Glomerular endothelial cell (primary cell): ENCODE data around the gene HPCAL1. TPM values are rescaled to one million over a fixed set of nuclear protein-coding genes. Genes with fewer than 3 reads are reported as not detected.

Source experiments
- DNase-seq: peaks from one replicate; pipeline ENCODE4 v3.0.0-alpha.2; 2011; ENCODE audit warnings: low read depth, low spot score; ENCODE audit errors: extremely low read depth
- total RNA-seq: library from RNA; depleted of rRNA; stranded (reverse); fragments of >200 nt; gene quantifications from 2 replicates; pipeline ENCODE4 v1.2.3, GENCODE V29; 2015

HPCAL1 gene
- total RNA-seq, 1 donor from 2014 or later, result 114 TPM

DNA sequence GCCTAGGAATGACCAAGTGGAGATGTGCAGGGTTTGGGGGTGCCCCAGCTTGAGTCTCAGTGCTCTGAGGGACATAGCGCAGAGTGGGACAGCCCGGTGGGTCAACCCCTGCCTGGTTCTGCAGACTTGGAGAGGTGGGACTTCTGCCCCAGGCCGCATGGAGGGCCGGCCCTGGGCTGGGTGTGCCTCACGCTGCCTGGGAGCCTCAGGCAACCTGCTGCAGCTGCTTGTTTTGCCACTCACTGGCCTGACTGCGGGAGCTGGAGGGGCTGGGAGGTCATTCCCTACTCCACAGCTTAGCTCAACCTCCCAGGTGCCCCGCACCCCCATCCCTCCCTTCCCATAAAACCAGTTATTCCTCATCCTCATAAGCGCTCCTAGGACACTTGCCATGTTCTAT lies 112.3 kb downstream of the HPCAL1 start:
- no peak for DNase-seq

DNA sequence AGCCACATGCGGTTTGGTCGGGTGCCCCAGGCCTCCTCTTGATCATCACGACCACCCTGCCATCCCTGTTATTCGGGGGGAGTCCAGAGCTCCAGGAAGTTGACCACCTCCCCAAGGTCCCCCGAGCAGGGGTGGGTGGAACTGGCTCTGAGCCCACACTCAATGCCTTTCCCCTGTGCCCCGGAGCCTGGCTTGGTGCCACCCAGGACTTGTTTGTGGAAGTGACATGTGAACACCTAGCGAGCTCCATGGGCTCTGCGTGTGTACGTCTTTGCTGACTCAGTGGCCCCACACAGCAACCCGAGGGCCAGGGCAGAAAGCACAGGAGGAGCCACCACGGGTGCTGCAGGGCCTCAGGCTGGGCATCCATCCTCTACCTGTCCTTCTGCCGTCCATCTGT lies 112.9 kb downstream of the HPCAL1 start:
- DNase-seq, result no peak

DNA sequence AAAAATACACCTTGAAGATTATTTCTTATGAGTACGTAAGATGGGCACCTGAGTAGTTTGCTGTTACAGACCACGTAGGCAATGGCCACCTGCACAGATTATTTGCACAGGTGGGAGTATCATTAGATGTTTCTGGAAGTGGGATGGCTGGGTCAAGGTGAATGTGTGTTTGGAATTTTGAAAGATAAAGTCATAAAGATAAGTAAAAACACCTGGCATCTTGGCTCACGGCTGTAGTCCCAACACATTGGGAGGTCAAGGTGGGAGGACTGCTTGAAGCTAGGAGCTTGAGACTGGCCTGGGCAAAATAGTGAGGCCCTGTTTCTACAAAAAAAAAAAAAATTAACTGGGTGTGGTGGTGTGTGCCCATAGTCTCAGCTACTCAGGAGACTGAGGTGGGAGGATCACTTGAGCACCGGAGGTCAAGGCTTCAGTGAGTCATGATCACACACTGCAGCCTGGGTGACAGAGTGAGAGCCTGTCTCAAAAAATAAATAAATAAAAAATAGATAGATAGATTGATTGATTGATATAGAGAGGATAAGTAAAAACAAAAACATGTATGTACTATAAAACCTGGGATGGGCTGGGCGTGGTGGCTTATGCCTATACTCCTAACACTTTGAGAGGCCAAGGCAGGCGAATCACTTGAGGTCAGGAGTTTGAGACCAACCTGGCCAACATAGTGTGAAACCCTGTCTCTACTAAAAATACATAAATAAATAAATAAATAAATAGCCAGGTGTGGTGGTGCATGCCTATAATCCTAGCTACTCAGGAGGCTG lies 115.0 kb downstream of the HPCAL1 start:
- no peak for DNase-seq

DNA sequence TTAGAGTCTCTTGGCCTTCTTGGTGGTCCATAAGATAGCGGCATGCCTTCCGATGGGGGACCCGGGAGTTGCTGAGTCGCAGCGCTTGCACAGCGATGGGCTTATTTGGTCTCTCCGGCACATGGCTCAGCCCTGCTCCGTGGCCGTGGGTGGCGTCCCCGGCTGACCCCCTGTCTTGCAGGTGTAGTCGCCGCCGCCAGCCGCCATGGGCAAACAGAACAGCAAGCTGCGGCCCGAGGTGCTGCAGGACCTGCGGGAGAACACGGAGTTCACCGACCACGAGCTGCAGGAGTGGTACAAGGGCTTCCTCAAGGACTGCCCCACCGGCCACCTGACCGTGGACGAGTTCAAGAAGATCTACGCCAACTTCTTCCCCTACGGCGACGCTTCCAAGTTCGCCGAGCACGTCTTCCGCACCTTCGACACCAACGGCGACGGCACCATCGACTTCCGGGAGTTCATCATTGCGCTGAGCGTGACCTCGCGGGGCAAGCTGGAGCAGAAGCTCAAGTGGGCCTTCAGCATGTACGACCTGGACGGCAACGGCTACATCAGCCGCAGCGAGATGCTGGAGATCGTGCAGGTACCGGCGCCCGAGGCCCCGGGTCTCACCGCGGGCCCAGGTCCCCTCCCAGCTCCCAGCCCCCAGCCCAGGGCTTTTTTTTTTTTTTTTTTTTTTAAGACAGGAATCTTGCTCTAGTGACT lies 117.0 kb downstream of the HPCAL1 start:
- DNase-seq, result no peak

DNA sequence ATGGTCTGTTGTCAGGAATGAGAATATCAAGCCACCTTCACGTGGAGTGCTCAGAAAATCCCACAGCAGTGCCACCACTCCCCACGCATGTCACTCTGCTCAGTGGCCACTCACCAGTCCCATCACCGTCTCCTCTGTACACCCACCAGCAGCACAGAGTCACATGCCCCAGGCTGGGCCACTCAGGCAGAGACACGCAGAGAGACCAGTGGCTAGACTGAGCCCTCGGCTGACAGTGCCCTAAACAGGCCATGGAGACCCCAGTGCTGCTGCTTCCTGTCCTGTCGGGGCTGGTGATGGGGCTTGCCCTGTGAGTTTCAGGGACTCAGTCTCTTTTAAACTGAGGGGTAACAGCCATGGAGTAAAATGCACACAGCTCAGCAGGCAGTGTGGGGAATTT lies 119.5 kb downstream of the HPCAL1 start:
- no peak for DNase-seq

DNA sequence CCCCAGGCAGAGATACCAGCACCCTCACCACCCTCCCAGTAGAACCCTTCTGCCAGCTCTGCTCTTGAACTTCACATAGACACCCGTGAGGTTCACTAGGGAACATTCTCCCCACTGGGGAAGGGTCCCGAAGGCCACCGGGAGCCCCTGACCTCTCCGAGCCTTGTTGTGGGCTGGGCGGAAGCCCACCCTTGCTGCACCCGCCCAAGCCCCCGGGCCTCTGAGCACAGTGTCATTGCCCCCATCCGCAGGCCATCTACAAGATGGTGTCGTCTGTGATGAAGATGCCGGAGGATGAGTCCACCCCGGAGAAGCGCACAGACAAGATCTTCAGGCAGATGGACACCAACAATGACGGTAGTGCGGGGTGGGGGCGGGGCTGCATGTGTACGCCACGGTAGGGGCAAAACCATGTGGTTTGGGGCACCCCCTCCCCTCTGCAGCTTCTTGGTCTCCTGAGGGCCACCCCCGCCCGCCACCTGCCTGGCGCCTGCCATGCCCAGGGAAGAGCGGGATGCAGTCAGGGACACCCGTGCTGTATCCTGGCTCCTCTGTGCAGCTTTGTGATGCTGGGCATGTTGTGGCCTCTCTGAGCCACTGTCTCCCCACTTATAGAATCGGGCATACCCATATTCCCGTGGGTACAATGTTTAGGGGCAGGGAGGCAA lies 120.2 kb downstream of the HPCAL1 start:
- no peak for DNase-seq

DNA sequence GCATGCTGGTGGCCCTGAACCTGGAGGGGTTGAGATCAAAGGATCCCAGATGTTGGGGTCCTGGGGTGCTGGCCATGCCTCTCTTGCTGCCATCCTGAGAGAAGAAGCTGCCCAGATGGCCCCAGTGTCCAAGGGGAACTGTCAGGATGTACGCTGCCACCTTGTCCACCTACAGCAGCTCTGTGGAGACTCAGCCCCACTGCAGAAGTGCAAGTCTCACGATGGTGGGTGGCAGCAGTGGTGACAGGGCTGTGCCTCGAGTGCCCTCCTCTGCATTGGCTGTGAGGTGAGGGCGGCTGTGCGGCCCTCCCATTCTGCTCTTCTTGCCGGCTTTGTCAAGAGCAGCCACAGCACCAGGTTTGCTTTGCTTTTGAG lies 120.7 kb downstream of the HPCAL1 start:
- no peak for DNase-seq

DNA sequence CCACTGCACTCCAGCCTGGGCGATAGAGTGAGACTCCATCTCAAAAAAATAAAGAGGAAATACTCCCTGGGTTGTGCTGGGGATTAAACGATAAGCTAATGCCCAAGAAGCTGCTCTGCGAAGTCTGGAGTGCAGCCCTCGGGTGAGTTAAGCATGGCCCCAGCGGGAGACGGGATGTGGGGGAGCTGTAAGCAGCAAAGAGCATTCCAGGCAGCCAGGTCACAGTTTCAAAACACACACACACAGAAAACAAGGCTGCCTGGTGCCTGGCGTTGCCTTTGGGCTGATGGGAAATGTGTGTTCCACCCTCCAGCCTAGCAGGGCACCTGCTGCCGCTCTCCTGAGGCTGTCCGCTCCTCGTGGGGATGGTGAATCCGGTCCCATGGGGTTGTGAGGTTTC lies 121.3 kb downstream of the HPCAL1 start:
- no peak for DNase-seq

DNA sequence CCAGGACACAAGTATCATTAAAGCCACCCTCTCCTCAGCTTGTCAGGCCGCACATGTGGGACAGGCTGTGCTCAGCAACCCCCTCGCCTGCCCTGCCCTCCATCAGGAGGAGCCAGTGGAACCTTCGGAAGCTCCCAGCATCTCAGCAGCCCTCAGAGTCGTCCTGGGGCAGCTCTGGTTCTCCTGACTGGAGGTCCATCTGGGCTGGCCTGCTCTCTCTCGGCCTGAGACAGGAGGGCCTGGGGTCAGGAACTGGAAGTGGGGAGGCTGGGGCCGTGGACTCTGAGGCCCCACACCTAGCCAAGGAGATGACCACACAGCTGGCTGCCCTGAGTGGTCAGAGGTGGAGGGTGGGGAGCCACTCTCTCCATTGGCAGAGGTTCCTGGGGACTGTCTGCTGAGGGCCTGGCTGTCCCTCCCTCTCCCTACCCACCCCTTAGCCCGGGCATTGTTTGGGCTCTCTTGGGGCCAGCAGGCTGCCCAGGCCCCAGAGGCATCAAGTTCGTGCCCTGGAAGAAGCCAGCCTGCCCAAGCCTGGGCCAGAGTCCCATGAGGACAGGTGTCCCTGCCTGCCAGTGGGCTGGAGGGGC lies 122.3 kb downstream of the HPCAL1 start:
- DNase-seq, result no peak

DNA sequence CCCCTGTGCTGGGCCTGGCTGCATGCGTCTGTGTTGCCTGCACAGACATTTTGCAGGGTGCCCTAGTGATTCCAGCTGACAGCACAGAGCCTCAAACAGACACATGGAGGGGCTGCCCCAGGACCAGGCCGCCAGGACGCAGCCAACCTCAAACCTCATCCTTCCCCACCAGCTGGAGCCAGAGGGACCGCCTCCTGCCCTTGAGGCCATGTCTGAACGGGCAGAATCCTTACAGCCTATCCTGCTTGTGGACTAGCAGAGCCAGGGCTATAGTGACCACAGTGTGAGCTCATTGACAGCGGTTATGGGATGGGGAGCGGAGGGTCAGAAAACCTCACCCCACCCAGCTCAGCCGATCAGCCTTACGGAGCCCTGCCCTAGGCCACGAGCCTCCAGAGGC lies 123.0 kb downstream of the HPCAL1 start:
- DNase-seq, result no peak

DNA sequence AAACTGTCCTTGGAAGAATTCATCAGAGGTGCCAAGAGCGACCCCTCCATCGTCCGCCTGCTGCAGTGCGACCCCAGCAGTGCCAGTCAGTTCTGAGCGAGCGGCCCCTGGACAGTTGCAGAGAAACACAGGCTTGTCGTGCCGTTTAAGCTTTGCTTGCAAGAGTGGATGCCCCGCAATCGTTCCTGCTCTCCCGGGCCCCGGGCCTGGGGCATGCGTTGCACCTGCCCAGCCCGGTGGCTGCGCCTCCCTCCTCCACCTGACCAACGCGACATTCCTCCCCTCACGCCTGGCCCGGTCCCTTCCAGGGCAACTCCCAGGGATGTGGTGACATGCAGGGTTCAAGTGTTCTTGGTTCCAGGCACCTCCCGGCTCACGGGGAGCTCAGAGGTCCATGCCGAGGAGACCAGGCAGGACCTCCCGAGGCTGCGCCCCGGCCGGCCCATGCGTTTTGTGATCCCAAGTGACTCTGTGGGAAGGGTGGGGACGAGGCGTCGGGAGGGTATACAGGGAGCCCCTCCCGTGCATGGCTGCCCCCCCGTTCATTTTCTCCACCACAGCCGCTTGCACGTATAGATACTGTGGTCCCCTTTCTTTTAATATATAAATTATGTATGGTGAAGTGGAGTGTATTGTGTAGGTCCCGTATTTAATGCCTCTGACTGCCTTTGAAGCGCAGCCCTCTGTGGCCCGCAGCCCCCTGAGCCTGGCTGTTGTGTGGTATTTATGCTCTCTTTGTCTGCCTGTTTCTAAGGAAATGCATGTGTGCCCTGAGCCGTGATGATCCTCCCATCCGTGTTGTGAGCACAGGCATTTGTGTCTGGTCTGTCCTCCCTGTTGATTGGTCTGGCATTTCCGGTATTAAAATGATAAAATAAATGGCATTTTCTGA lies 124.3 kb downstream of the HPCAL1 start:
- no peak for DNase-seq

DNA sequence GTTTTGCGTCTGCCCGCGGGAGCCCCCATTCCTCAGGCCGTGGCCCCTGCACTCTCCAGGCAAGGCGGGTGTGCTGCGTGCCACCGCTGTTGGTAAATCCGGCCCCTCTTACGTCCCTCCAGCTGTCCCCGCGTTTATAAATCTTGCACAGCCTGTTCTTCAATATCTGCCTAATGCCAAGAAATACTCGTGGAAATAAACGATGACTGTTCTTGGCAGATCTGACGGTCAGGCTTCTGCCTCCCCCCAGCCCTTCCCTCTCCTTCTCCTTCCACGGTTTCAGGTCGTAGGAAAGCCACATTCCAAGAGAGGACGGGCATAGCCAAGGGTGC lies 124.9 kb downstream of the HPCAL1 start:
- no peak for DNase-seq

DNA sequence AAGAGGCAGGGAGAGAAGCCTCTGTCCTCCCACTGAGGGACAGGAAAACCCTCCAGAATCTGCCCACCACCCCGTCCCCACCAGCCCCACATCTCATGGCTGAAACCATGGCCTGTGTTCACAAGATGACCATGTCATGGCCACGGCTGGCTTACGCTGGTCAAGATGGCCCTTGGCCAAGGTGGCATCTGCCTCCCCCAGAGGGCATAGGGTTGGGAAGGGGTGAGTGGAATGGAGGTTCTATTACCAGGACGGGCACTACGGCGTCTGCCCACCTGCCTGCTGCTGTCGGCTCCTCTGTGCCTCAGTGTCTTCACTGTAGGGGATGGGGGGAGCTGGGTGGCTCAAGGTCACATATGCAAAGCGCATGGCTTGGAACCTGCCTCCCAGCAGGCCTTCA lies 125.7 kb downstream of the HPCAL1 start:
- no peak for DNase-seq

DNA sequence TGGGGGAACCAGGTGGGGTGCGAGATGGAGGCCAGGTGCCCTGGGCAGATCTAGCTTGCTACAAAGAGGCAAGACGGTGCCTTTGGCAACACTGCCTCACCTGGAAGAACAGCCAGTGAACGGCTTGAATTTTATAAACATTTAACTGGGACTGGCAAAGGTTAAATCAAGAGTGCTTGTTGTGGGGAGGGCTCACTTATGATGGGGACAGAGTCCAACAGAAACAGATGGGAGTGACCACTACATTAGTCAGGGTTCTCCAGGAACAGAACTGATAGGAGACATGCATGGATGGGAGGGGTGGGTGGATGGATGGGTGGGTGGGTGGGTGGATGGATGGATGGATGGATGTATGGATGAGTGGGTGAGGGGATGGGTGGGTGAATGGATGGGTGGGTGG lies 126.2 kb downstream of the HPCAL1 start:
- no peak for DNase-seq

DNA sequence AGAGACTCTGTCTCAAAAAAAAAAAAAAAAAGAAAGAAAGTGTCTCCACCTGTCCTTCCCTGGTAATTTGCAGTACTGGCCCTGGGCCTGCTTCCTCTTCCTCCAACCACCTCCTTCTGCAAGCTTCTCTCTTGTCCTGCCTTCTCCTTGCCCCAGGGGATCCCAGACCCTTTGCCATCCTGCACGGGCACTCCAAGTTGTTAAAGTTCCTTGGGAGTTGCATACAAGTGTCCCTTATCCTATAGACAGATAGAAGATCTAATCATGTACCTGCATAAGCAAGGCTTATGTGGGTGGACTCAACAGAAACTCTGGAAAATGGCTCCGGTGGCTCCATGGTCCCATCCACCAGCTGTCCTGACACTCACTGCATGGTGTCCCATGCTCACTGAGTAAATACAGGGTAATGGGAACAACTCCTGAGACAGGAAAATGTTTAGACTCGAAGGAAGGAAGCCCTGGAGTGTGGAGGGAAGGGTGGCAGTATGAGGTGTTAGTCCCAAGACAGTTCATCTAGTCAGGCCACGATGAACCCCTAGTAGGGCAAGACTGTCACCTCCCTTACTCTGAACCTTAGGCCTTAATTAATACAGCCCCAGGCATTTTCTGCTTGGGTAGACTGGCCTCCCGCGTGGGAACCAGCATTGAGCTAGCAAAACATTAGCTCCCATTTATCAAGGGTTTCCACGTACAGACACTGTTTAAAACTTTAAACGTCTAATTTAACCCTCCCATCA lies 128.3 kb downstream of the HPCAL1 start:
- no peak for DNase-seq

DNA sequence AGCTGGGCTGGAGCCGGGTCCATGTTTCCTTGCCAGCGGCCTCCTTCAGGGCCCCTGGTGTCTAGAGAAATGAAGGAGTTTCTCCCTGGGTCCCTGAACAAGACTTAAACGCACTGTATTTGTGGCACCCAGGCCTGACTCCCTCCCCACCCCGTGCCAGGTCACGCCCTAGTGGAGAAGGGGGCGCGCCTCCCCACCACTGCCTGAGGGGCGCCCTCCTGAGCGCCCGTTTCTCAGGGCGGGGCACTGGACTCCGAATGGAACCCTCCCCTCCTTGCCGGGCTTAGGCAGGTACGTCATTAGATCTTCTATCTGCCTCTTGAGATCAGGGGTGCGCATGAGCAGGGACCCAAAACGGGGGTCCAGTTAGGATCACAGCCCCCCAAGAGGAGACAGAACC lies 129.1 kb downstream of the HPCAL1 start:
- DNase-seq, result no peak

DNA sequence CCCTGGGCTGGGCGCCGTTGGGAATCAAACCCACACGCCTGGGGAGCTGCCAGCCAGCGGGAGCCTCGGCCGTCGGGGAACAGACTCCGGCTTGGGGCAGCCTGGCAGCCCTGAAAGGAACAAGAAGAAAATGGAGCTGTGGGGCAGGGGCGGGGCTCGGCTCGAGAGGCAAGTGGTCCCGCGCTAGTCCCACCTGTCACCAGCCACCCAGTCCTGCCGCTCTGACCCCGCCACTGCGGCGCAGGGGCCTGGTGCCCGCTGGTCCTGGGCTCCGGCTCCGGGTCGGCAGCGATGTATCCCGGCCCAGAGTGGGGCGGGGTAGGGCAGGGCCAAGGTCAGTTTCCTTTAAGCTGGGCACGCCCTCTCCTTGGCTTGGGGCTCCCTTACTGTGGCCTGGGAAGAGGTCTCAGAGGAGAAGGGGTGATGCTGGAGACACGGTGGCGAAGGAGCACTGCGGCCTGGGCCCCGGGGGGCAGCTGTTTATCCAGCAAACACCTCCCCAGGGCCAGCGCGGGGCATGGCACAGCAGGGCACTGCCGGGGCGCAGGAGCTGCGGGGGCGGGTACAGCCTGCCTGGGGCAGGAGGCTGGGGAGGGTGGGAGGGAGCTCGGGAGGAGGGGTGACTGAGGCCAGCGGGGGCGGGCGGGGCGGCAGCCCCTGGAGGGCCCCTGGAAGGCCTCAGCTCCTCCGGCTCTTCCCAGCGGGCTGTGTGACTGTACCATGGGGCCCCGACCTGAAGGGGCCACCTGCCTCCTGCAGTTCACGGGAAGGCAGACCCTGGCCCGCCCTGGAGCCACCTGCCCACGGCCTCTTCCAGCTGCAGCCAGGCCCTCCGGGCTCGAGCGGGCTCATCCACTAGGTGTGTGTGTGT lies 129.8 kb downstream of the HPCAL1 start:
- DNase-seq, result no peak

DNA sequence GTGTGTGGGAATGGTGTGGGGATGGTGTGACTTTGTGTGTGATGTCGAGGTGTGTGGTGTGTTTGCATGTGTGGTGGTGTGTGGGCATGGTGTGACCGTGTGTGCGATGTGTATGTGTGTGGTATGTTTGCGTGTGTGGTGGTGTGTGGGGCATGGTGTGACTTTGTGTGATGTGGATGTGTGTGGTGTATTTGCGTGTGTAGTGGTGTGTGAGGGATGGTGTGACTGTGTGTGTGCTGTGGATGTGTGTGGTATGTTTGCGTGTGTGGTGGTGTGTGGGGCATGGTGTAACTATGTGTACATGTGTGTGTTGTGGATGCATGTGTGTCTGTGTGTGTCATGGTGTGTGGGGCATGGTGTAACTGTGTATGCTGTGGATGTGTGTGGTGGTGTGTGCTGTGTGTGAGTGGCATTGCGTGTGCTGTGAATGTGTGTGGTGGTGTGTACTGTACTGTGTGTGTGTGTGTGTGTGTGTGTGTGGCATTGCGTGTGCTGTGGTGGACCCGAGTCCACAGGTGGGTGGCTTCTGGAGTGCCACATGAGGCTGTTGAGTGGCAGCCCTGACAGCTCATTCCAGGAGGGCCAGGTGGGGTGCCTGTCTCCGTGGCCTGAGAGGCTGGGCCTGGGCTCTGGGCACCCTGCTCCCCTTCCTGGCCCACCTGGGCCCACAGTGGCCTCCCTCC lies 130.7 kb downstream of the HPCAL1 start:
- no peak for DNase-seq
